ENCODE measurements around the gene SH2D5. TPM values are rescaled to one million over a fixed set of nuclear protein-coding genes. Genes with fewer than 3 reads are reported as not detected.
A peak's percentile ranks its signal among the peaks of the same experiment; 100 is the strongest.

The SH2D5 gene
- total RNA-seq, 1 experiment from 2014 or later, result 8.7 TPM

GRCh38 chr1:20684651-20685050 lies 47.9 kb downstream of the SH2D5 start:
- Histone ChIP-seq H3K4ac (ENCODE audit: low read depth, low read length) (no peak overlapping the region), H3K9me3 (ENCODE audit: control insufficient read depth, low read depth, low read length) (no peaks in the 10 kb centered on the region), H3K27ac (ENCODE audit: insufficient read length, low read depth, low read length) (no peak overlapping the region), H3K56ac (ENCODE audit: insufficient read length, low read depth, low read length) (no peak overlapping the region), H4K8ac (replicated peaks; ENCODE audit: insufficient read length, low read depth, low read length) (no peak overlapping the region), H2BK12ac (ENCODE audit: insufficient read length, low read depth, low read length) (no peak overlapping the region), H3K14ac (ENCODE audit: insufficient read depth, low read length) (no peak overlapping the region), H2BK15ac (ENCODE audit: low read depth, low read length) (no peak overlapping the region), H2BK120ac (ENCODE audit: low read depth, low read length, poor library complexity, severe bottlenecking) (no peak overlapping the region), H4K20me1 (ENCODE audit: control insufficient read depth, insufficient read depth, insufficient read length) (no peaks in the 10 kb centered on the region), H2BK5ac (ENCODE audit: insufficient read length, low read length) (no peak overlapping the region), H3K23me2 (ENCODE audit: insufficient read length, low read depth, low read length, poor library complexity, severe bottlenecking) (no peaks in the 10 kb centered on the region), H4K5ac (ENCODE audit: insufficient read length, low read depth, low read length) (no peak overlapping the region), H3K4me1 (ENCODE audit: insufficient read depth, low read length) (no peaks in the 10 kb centered on the region), H3K27me3 (ENCODE audit: insufficient read depth, low read length) (no peaks in the 10 kb centered on the region), H2BK20ac (ENCODE audit: low read depth, low read length, poor library complexity, severe bottlenecking) (no peak overlapping the region), H3K9ac (ENCODE audit: extremely low read depth, insufficient read length, low read length) (no peak overlapping the region), H2AK5ac (ENCODE audit: insufficient read length, low read length) (no peak overlapping the region), H4K91ac (ENCODE audit: insufficient read length, low read depth, low read length) (no peak overlapping the region), H3K18ac (ENCODE audit: insufficient read length, low read depth, low read length) (no peak overlapping the region), H3K79me2 (ENCODE audit: insufficient read depth, low read length) (no peaks in the 10 kb centered on the region), H2AFZ (ENCODE audit: low read length) (no peak overlapping the region), H3K79me1 (ENCODE audit: insufficient read depth, low read depth, low read length, poor library complexity, severe bottlenecking) (no peaks in the 10 kb centered on the region), H3K23ac (ENCODE audit: insufficient read length, low read depth, low read length) (no peak overlapping the region), H3T11ph (ENCODE audit: low read length) (no peak overlapping the region), H3K4me2 (ENCODE audit: insufficient read depth, insufficient read length, low read length) (no peak overlapping the region)
- no peak for TF ChIP-seq CTCF (conservative IDR thresholded peaks at IDR 0.05)
- peaks cover 3% of the 10 kb centered on the region in 2 experiments; a peak in 2 of 4 replicates for H3K4me1 Mint-ChIP-seq
- no peak for DNase-seq
- no peak overlapping the region for H3K4me3 Mint-ChIP-seq
- H3K27me3 Mint-ChIP-seq (ENCODE audit: low read depth), result no peaks in the 10 kb centered on the region; the same call in 1 of the 2 replicates
- H3K27ac Mint-ChIP-seq, result peak overlapping the region in 2 of 3 experiments; percentile 35 to 37; a peak in 1 of 7 replicates
- no peaks in the 10 kb centered on the region for H3K9me3 Mint-ChIP-seq
- peaks cover 0 to 23% (median 6%) of the 10 kb centered on the region in 3 experiments; a peak in 5 of 7 replicates for H3K36me3 Mint-ChIP-seq (ENCODE audit: insufficient read depth in 1 of 3, low read depth in 3 of 3)
- no CpG with 5 or more reads among the region's 14 CpGs for WGBS (ENCODE audit: extremely low coverage, insufficient read length, low lambda C conversion rate)

All from H9 (cell line).